WTC11 (cell line): ENCODE measurements around the gene CALHM5. TPM values are rescaled to one million over a fixed set of nuclear protein-coding genes. Genes with fewer than 3 reads are reported as not detected.

ENCODE experiments used
- ATAC-seq: fragments of 200-7000 bp; cut with Tn5 transposase; 2 replicates; pipeline ENCODE4 v1.10.0; 2021; ENCODE audit warnings: mild to moderate bottlenecking, moderate library complexity
- CTCF ChIA-PET: fragments of 300-600 bp; sonication (Branson Sonifier 250); formaldehyde crosslinking; loops from one replicate; lab custom pipeline; 2021; ENCODE audit warnings: antibody characterized with exemption; lab: Charles Lee
- POLR2A ChIA-PET: fragments of 350-600 bp; sonication (Branson Sonifier 250); formaldehyde crosslinking; loops from one replicate; lab custom pipeline; 2021; ENCODE audit warnings: antibody characterized with exemption; lab: Charles Lee
- DNase-seq: peaks from one replicate; pipeline ENCODE4 v3.0.0; 2021; ENCODE audit warnings: low spot score
- H3K27ac Mint-ChIP-seq: 2 replicates; pipeline ENCODE4 v1.8.0; 2021; ENCODE audit warnings: mixed read lengths
- H3K27me3 Mint-ChIP-seq: 2 replicates; pipeline ENCODE4 v1.8.0; 2021; ENCODE audit warnings: low read depth, mild to moderate bottlenecking, moderate library complexity, mixed read lengths
- H3K36me3 Mint-ChIP-seq: 2 replicates; pipeline ENCODE4 v1.8.0; 2021; ENCODE audit warnings: mixed read lengths
- H3K4me1 Mint-ChIP-seq: 2 replicates; pipeline ENCODE4 v1.8.0; 2022; ENCODE audit warnings: mixed read lengths
- H3K4me3 Mint-ChIP-seq: 2 replicates; pipeline ENCODE4 v1.8.0; 2021; ENCODE audit warnings: mild to moderate bottlenecking, moderate library complexity, mixed read lengths
- H3K9me3 Mint-ChIP-seq: 2 replicates; pipeline ENCODE4 v1.8.0; 2021; ENCODE audit warnings: mixed read lengths
- CREB1 ChIP-seq: sonication (generic); formaldehyde crosslinking; IDR thresholded peaks from 2 replicates; pipeline ENCODE4 v1.8.0; 2023; ENCODE audit warnings: mild to moderate bottlenecking, missing genetic modification reagents
- ESRRA ChIP-seq: sonication (generic); formaldehyde crosslinking; IDR thresholded peaks from 2 replicates; pipeline ENCODE4 v1.8.1; 2022; ENCODE audit warnings: mild to moderate bottlenecking, missing genetic modification reagents, borderline replicate concordance
- IRF2 ChIP-seq: sonication (generic); formaldehyde crosslinking; IDR thresholded peaks from 2 replicates; pipeline ENCODE4 v1.8.0; 2022; ENCODE audit warnings: low read depth, missing genetic modification reagents, borderline replicate concordance
- MYBL2 ChIP-seq: sonication (generic); formaldehyde crosslinking; IDR thresholded peaks from 2 replicates; pipeline ENCODE4 v1.8.1; 2023; ENCODE audit warnings: mild to moderate bottlenecking, moderate library complexity, missing genetic modification reagents
- NFYB ChIP-seq: sonication (generic); formaldehyde crosslinking; conservative IDR thresholded peaks from 2 replicates; pipeline ENCODE4 v1.8.0; 2022; ENCODE audit warnings: low read depth, missing genetic modification reagents
- NR2C2 ChIP-seq: sonication (generic); formaldehyde crosslinking; IDR thresholded peaks from 2 replicates; pipeline ENCODE4 v1.8.0; 2022; ENCODE audit warnings: mild to moderate bottlenecking, missing genetic modification reagents
- NR3C1 ChIP-seq: sonication (generic); formaldehyde crosslinking; conservative IDR thresholded peaks from 2 replicates; pipeline ENCODE4 v1.8.1; 2023; ENCODE audit warnings: low read depth, mild to moderate bottlenecking, missing genetic modification reagents
- total RNA-seq: library from RNA; stranded (reverse); gene quantifications from 3 replicates; pipeline ENCODE4 v1.2.3, GENCODE V29; 2021
- TF ChIP-seq, protein P1 (sequence below): sonication (generic); formaldehyde crosslinking; IDR thresholded peaks from 2 replicates; pipeline ENCODE4 v1.8.0; 2023; ENCODE audit warnings: mild to moderate bottlenecking, missing genetic modification reagents
- TF ChIP-seq, protein P2 (sequence below): sonication (generic); formaldehyde crosslinking; IDR thresholded peaks from 2 replicates; pipeline ENCODE4 v1.8.0; 2022; ENCODE audit warnings: mild to moderate bottlenecking, missing genetic modification reagents
- TF ChIP-seq, protein P3 (sequence below): sonication (generic); formaldehyde crosslinking; IDR thresholded peaks from 2 replicates; pipeline ENCODE4 v1.8.1; 2023; ENCODE audit warnings: mild to moderate bottlenecking, missing genetic modification reagents
- TF ChIP-seq, protein P4 (sequence below): fragments of 250-450 bp; sonication (Bioruptor Pico); IDR thresholded peaks from 2 replicates; pipeline ENCODE4 v1.9.0; 2021; ENCODE audit warnings: mild to moderate bottlenecking
- TF ChIP-seq, protein P5 (sequence below): fragments of 250-450 bp; sonication (Bioruptor Pico); IDR thresholded peaks from 2 replicates; pipeline ENCODE4 v1.8.0; 2021; ENCODE audit warnings: mild to moderate bottlenecking
- TF ChIP-seq, protein P6 (sequence below): sonication (generic); formaldehyde crosslinking; IDR thresholded peaks from 2 replicates; pipeline ENCODE4 v1.8.1; 2023; ENCODE audit warnings: mild to moderate bottlenecking, missing genetic modification reagents, borderline replicate concordance

The CALHM5 gene
- total RNA-seq, 1 experiment from 2014 or later: 0.09 TPM

DNA sequence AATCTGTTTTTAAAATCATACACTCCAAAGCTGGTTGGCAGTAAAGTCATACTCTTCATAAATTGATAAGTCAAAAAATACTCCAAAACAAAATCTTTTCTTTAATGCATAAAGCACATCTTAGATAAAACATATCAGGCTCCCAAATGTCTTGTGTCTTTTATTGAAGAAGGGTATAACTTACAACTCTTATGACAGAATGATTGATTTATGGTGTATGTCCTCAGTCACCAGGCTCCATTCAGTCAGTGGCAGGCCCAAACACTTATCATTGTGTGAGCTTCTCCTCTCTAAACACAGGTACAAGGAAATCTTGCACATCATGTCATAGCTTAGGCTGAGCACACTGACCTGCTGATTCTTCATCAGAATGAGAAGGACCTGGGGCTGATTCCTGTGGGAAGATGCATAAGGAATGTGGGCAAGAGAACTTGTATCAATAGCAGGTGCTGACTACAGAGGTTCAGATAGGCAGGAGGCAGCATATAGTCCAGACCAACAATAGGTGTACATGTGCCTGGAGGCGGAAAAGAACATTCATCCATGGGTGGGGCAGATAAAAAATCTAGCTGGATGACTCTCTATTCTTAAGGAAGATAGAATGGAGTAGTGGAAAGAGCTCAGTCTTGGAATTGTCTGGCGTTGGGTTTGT is 1.9 kb downstream of the CALHM5 start:
- H3K27me3 Mint-ChIP-seq: no peaks in the 10 kb centered on the region; the same call in 1 of the 2 replicates
- CTCF ChIA-PET: interaction anchor here (0.8 to 1.3 kb wide), 3 partner anchors 13 to 226 kb away, joined by 3 to 4 read pairs (median 4); no protein-coding TSS in a partner anchor
- no peak for ATAC-seq

More for the DNA sequence above, 1.9 kb downstream of the CALHM5 start:
- peaks cover 18% of the 10 kb centered on the region for H3K4me1 Mint-ChIP-seq
- peaks cover 12% of the 10 kb centered on the region for H3K9me3 Mint-ChIP-seq
- POLR2A ChIA-PET: no interaction called here
- no peak for DNase-seq
- no peak overlapping the region for H3K27ac Mint-ChIP-seq
- no peaks in the 10 kb centered on the region for H3K36me3 Mint-ChIP-seq
- no peak for TF ChIP-seq ESRRA (CRISPR knock-in tag)
- no peak for TF ChIP-seq NFYB (CRISPR knock-in tag)
- no peak for TF ChIP-seq NR3C1 (CRISPR knock-in tag)
- no peak for TF ChIP-seq MYBL2 (CRISPR knock-in tag)
- TF ChIP-seq, protein P1, sequence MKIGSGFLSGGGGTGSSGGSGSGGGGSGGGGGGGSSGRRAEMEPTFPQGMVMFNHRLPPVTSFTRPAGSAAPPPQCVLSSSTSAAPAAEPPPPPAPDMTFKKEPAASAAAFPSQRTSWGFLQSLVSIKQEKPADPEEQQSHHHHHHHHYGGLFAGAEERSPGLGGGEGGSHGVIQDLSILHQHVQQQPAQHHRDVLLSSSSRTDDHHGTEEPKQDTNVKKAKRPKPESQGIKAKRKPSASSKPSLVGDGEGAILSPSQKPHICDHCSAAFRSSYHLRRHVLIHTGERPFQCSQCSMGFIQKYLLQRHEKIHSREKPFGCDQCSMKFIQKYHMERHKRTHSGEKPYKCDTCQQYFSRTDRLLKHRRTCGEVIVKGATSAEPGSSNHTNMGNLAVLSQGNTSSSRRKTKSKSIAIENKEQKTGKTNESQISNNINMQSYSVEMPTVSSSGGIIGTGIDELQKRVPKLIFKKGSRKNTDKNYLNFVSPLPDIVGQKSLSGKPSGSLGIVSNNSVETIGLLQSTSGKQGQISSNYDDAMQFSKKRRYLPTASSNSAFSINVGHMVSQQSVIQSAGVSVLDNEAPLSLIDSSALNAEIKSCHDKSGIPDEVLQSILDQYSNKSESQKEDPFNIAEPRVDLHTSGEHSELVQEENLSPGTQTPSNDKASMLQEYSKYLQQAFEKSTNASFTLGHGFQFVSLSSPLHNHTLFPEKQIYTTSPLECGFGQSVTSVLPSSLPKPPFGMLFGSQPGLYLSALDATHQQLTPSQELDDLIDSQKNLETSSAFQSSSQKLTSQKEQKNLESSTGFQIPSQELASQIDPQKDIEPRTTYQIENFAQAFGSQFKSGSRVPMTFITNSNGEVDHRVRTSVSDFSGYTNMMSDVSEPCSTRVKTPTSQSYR (CRISPR knock-in tag): no peak
- TF ChIP-seq, protein P2, sequence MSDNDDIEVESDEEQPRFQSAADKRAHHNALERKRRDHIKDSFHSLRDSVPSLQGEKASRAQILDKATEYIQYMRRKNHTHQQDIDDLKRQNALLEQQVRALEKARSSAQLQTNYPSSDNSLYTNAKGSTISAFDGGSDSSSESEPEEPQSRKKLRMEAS (CRISPR knock-in tag): no peak
- TF ChIP-seq, protein P3, sequence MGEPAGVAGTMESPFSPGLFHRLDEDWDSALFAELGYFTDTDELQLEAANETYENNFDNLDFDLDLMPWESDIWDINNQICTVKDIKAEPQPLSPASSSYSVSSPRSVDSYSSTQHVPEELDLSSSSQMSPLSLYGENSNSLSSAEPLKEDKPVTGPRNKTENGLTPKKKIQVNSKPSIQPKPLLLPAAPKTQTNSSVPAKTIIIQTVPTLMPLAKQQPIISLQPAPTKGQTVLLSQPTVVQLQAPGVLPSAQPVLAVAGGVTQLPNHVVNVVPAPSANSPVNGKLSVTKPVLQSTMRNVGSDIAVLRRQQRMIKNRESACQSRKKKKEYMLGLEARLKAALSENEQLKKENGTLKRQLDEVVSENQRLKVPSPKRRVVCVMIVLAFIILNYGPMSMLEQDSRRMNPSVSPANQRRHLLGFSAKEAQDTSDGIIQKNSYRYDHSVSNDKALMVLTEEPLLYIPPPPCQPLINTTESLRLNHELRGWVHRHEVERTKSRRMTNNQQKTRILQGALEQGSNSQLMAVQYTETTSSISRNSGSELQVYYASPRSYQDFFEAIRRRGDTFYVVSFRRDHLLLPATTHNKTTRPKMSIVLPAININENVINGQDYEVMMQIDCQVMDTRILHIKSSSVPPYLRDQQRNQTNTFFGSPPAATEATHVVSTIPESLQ: no peak
- TF ChIP-seq NR2C2 (CRISPR knock-in tag): no peak
- TF ChIP-seq CREB1 (CRISPR knock-in tag): no peak
- TF ChIP-seq, protein P4, sequence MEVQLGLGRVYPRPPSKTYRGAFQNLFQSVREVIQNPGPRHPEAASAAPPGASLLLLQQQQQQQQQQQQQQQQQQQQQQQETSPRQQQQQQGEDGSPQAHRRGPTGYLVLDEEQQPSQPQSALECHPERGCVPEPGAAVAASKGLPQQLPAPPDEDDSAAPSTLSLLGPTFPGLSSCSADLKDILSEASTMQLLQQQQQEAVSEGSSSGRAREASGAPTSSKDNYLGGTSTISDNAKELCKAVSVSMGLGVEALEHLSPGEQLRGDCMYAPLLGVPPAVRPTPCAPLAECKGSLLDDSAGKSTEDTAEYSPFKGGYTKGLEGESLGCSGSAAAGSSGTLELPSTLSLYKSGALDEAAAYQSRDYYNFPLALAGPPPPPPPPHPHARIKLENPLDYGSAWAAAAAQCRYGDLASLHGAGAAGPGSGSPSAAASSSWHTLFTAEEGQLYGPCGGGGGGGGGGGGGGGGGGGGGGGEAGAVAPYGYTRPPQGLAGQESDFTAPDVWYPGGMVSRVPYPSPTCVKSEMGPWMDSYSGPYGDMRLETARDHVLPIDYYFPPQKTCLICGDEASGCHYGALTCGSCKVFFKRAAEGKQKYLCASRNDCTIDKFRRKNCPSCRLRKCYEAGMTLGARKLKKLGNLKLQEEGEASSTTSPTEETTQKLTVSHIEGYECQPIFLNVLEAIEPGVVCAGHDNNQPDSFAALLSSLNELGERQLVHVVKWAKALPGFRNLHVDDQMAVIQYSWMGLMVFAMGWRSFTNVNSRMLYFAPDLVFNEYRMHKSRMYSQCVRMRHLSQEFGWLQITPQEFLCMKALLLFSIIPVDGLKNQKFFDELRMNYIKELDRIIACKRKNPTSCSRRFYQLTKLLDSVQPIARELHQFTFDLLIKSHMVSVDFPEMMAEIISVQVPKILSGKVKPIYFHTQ (CRISPR knock-in tag): no peak
- TF ChIP-seq IRF2 (CRISPR knock-in tag): no peak
- TF ChIP-seq, protein P5, sequence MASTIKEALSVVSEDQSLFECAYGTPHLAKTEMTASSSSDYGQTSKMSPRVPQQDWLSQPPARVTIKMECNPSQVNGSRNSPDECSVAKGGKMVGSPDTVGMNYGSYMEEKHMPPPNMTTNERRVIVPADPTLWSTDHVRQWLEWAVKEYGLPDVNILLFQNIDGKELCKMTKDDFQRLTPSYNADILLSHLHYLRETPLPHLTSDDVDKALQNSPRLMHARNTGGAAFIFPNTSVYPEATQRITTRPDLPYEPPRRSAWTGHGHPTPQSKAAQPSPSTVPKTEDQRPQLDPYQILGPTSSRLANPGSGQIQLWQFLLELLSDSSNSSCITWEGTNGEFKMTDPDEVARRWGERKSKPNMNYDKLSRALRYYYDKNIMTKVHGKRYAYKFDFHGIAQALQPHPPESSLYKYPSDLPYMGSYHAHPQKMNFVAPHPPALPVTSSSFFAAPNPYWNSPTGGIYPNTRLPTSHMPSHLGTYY (CRISPR knock-in tag): no peak
- TF ChIP-seq, protein P6, sequence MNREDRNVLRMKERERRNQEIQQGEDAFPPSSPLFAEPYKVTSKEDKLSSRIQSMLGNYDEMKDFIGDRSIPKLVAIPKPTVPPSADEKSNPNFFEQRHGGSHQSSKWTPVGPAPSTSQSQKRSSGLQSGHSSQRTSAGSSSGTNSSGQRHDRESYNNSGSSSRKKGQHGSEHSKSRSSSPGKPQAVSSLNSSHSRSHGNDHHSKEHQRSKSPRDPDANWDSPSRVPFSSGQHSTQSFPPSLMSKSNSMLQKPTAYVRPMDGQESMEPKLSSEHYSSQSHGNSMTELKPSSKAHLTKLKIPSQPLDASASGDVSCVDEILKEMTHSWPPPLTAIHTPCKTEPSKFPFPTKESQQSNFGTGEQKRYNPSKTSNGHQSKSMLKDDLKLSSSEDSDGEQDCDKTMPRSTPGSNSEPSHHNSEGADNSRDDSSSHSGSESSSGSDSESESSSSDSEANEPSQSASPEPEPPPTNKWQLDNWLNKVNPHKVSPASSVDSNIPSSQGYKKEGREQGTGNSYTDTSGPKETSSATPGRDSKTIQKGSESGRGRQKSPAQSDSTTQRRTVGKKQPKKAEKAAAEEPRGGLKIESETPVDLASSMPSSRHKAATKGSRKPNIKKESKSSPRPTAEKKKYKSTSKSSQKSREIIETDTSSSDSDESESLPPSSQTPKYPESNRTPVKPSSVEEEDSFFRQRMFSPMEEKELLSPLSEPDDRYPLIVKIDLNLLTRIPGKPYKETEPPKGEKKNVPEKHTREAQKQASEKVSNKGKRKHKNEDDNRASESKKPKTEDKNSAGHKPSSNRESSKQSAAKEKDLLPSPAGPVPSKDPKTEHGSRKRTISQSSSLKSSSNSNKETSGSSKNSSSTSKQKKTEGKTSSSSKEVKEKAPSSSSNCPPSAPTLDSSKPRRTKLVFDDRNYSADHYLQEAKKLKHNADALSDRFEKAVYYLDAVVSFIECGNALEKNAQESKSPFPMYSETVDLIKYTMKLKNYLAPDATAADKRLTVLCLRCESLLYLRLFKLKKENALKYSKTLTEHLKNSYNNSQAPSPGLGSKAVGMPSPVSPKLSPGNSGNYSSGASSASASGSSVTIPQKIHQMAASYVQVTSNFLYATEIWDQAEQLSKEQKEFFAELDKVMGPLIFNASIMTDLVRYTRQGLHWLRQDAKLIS: no peak
- TF ChIP-seq, all 79 proteins: peak for 0
- H3K4me3 Mint-ChIP-seq: no peak overlapping the region
